NB4 (cell line): Measurements from ENCODE around the gene PLBD2.

Experiments
- DNase-seq: peaks from one replicate; pipeline ENCODE4 v3.0.0; 2010; ENCODE audit warnings: low read depth
- H3K4me3 ChIP-seq: one replicate; pipeline ENCODE4 v1.5.1; 2011; ENCODE audit warnings: mild to moderate bottlenecking, low read depth, low read length, moderate library complexity
- CTCF ChIP-seq: IDR thresholded peaks from one replicate; pipeline ENCODE4 v1.5.1; 2012; ENCODE audit warnings: low read depth, low read length
- MAX ChIP-seq: IDR thresholded peaks from 2 replicates; pipeline ENCODE4 v1.6.1; 2011; ENCODE audit warnings: low read depth, low read length
- MYC ChIP-seq: IDR thresholded peaks from 2 replicates; pipeline ENCODE4 v1.6.1; 2011; ENCODE audit warnings: low read depth, low read length
- POLR2A ChIP-seq: IDR thresholded peaks from 2 replicates; pipeline ENCODE4 v1.6.1; 2011; ENCODE audit warnings: mild to moderate bottlenecking; ENCODE audit not compliant: insufficient read length; ENCODE audit errors: extremely low read depth

The PLBD2 gene

GRCh38 chr12:113385282-113385882, 27.0 kb downstream of the PLBD2 start:
- no peak for TF ChIP-seq POLR2A
- no peak for TF ChIP-seq CTCF
- no peak for TF ChIP-seq MAX
- TF ChIP-seq MYC, result no peak

GRCh38 chr12:113386866-113387566, 28.6 kb downstream of the PLBD2 start:
- no peak for DNase-seq
- H3K4me3 ChIP-seq, result no peak overlapping the region
- no peak for TF ChIP-seq CTCF
- TF ChIP-seq POLR2A, result no peak
- TF ChIP-seq MYC, result no peak
- no peak for TF ChIP-seq MAX

More at GRCh38 chr12:113385282-113385882, 27.0 kb downstream of the PLBD2 start:
- DNase-seq, result no peak
- H3K4me3 ChIP-seq, result no peak overlapping the region

- TF ChIP-seq POLR2A (no peak), MAX (no peak), MYC (no peak), CTCF (no peak)
- DNase-seq, result no peak
- H3K4me3 ChIP-seq, result no peak overlapping the region
Measured at GRCh38 chr12:113387631-113388030, 29.2 kb downstream of the PLBD2 start.

GRCh38 chr12:113388351-113388750, 30.0 kb downstream of the PLBD2 start:
- DNase-seq, result no peak
- TF ChIP-seq CTCF, result no peak
- no peak for TF ChIP-seq POLR2A
- TF ChIP-seq MAX, result no peak
- TF ChIP-seq MYC, result no peak
- no peak overlapping the region for H3K4me3 ChIP-seq

GRCh38 chr12:113390064-113391043, 32.0 kb downstream of the PLBD2 start:
- TF ChIP-seq CTCF (no peak), MYC (no peak), MAX (no peak), POLR2A (no peak)
- no peak for DNase-seq

More at GRCh38 chr12:113390064-113391043, 32.0 kb downstream of the PLBD2 start:
- no peak overlapping the region for H3K4me3 ChIP-seq
